Stimulated activated CD8-positive, alpha-beta memory T cell treated with anti-CD3 and anti-CD28 coated beads, Interleukin-7, amount 100 ng/mL, for 4 hours (primary cell): Measurements from ENCODE around the gene OPCML.

Source experiments
- DNase-seq, 2 donors: peaks; one replicate each; pipeline ENCODE4 v3.0.0-alpha.2; 2020; ENCODE audit warnings: low read depth in 2 of 2

OPCML gene

DNA sequence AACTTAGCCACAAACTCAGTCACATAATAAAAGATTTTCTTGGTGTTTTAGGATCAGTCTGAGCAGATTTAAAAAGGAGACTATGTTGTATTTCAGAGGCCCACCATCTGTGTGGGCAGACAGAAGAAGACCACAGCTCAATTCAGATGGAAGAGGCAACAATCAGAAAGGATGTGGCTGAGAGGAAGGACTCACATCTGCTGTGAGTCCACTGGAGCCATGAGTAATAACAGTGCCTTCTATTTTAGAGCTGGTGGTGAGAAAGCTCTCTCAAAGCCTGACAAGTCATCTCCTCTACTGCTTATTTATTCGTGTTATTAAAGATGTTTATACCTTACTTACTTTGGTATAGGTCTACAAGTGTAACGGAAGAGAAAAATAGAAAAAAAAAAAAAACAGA is 357.2 kb downstream of the OPCML start:
- DNase-seq, result no peak

DNA sequence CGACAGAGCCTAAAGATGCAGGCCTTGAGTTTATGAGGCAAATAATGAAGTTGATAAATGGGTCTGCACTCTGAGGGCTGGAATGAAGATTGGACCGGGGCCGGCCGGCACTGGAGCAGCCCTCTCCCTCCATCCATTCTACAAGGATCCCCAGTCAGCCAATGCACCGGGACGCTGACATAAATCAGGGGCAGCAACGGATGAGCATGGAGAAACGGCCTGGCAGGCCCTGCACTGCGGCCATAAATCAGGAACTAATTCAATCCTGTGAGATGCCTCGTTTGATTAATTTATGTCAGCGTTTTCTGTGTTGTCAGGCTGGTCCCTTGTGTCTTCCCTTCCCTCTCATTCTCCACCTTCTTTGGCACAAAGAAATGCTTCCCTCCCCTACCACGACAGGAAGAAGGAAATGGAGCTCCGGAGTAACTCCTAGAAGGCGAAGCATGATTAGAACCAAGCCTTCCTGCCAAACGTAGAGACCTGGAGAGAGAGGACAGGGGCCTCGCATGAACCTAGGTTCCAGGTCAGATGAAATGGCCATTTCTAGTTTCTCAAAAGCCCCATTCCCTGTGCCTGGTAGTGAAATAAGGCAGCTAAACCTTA is 358.4 kb downstream of the OPCML start:
- no peak for DNase-seq

DNA sequence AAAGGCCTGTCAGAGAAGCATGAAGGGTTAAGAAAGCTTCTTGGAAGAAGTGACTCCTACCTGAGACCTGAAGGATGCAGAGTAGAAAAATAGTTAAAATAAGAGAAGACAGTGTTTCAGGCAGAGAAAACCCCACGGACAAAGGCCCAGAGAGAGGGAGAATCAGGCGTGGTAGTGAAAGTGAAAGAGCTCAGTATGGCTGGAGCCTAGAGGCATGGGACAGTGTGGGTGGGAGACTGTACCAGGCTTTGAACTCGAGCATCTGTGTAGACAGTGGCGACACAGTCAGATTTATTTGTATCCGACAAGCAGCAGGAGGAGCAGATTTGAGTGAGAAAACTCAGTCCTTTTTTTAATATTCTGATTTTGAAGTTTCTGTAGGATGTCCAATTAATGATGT is 360.0 kb downstream of the OPCML start:
- no peak for DNase-seq

DNA sequence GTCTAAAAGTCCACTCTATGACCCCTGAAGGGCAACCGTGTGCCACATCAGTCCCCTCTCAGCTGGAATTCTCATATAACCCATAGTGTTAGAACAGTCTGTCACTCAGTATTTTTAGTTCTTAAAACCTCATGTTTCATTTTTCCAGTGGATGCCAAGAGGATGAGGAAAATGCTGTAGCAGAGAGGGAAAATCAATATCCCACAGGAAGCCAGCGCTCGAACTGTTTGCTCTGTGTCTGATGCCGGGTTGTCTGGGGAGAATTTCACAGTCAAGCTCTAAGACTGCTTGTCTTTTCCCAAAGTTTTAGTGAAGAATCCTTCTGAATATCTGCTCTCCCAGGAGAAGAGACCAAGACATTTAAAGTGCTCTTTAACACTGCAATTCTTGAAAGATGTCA is 360.9 kb downstream of the OPCML start:
- DNase-seq, result no peak

DNA sequence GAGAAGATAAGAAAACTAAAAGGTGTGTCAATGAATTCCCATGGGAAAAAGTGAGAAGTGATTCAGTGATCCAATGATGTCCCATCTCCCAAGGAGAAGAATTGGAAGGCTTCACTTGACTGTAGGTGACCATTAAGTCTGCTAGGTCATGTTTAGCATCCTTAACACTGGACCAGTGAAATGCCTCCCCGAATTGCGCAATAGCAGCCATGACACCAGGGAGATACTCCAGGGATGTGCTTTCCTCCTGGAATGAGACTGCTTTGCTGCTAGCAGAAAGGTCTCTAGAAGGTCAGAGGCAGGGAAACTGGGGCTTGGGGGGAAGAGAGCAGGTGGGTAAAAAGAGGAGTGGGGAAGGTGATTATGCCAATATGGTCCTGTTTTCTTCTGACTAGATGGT is 364.3 kb downstream of the OPCML start:
- DNase-seq, result no peak

DNA sequence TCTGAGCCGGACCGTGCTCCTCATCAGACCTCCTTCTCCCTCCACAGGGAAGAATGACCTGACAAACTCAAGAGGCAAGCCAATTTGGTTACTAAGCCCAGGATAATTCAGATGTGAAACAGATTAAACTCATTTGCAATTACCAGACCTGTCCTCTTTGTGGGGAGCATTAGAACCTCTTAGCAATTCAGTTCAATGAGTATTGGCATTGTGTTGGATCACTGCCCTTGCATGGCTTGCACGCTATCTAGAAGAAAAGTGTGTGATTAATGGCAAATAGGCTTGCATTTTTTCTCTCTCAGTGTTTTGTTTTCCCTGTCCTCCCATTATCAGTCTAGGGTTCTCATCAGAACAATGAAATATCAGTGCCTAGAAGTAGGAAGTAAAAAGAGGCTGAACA is 365.6 kb downstream of the OPCML start:
- DNase-seq, result no peak

DNA sequence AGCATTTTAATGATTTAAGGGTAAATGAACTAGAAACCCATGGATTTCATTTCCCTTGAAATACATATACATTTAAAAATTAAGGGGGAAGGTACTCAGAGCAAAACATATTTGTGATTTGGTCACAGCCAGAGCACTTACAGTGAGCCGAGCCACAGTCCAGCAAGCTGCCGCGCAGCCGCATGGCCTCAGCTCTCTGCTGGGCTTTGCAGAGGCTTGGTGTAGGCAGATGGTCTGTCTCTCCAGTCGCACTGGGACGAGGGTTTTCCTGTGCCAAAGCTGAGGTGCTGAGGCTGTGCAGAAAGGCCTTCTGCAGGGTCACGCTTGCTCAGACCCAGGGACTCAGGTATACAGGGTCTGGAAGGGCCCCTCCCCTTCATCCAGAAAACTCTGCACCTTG is 367.3 kb downstream of the OPCML start:
- DNase-seq, result no peak

DNA sequence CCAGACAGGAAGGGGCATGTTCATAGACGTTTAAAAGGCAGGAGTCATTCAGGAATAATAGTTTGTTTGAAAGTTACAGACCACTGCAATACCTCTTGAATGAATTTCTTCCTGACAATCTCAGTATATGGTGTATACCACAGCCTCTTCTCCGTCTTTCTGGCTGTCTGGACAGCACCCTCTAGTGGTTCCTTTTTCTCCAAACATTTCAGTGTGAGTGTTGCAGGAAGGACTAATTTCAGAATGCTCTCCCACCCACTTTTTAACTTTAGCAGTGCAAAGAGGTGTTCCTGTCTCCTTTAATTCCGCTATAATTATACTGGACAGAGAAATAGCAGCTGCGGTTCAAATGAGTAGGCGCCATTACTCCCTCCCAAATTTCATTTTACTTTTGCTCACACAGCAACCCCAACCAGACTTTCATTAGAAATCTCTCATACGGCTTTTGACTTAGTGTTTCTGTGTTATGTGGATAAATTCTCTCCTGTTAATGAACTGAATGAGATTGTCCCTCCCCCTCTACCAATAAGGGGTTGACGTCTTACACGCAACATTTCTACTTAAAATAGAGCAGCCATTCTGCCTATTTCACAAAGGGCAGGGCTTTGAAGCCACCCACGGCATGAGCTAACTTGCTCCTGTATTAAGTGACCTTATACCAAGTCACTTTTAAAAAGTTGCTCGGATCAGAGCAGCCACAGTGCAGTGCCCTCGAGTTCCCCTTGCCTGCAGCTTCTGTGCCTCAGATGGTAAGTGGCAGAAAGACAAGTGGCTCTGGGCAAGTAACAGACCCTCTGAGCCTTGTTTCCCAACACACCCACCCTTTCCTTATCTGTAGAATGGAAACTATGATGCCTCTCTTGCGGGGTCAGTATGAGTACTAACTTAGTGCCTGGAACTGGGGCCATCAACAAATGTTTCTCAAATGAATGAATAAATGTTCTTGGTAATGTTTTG is 368.6 kb downstream of the OPCML start:
- no peak for DNase-seq

DNA sequence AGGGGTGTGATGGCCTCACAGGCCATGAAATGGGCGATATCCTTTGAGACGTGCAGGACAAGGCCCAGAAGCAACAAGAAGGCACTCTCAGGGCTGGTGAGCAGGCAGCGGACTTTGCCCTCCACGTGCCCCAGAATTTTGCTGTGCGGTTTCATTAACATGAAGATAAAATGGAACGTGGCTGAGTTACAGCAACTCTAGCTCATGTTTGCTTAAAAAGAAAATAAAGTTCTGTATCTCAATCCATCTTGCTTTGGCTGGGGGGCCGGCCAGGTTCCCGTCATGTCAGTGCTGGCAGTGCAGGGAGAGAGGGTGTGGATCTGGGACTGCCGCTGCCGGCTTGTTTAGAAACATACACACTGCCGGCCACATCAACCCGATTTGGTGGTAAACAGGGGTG is 370.1 kb downstream of the OPCML start:
- no peak for DNase-seq

DNA sequence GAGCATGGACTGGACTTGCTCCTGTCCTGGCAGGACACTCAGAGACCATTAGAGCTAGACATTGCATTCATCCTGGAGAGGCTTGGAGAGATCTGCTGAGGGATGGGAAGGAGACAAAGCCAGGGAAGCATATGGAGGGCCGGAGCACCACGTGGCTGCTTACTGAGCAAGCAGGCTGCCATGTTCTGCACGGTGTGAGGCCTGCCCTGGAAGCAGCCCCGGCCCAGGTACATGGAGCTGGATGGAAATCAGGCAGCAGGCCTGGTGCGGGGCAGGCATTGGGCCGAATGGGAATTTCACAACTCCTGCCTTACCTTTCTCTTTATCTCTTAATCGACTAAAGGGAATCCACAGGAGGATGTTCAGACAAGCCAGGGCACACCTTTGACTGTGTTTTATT is 371.5 kb downstream of the OPCML start:
- no peak for DNase-seq

DNA sequence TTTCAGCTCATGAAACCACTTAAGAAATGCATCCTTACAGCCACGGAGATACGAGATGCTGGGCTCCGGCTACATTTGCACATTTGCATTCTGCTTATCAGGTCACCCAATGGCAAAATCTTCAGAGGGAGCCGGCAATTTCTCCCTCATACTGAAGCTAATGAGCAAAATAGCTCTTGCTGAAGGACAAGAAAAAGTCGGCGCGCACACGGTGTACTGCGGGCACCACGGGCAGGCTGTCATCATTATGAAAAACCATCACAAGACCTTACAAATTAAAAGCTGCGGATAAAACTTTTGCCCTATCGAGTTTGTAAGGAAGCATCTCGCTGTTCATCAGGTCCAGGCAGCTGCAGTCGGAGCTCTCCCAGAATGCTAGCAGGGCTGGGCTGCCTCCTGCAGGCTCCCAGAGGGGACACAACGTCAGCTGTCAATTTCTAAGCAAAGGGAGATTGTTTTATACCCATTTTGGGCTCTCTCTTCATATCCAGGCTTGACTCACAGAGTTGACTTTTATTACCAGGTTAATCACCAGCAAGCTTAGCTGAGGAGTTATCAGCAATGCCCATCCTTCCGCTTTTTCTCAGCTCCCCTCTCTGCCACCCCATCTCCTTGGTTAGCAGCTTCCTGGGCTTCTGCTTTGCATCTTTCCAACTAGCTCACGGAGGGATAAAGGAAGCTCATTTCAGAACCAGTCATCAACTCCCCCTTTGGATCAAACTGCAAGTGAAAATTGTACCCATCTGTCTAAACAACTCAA is 375.1 kb downstream of the OPCML start:
- DNase-seq, result no peak

DNA sequence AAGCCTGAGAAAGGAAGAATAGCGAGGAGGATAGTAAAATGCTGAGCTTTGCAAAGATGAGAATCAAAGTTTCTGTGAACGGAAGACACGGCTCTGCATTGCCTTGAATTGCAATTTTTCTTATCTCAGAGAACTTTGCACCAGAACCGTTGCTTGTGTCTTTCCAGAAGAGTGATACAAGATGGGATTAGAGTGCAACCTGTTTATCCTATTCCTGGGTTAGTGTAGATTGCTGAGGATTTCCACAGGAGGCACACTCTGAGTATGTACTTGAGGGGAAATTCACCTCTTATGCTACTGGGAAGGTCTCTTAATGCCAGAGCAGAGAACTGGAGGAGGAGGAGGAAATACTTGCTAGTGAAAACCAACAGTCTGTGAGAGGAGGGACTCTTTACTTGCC is 377.5 kb downstream of the OPCML start:
- DNase-seq, result no peak

DNA sequence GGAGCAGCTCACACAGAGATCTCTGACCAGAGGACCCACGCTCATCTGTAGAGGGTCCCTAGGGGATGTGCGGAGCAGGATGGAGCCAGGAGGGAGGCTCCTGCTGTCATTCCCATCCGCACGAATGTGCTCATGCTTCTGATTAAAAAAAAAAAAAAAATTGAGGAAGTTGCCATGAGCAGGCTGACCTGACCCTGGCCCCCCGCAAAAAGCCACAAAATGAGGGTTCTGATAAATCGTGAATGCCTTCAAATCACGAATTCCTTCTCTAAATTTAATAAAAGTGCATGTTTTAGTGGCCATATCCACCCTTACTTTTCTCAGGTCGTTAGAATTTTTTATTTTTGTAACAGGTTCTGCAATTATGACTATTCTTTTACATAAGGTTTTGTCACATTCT is 378.2 kb downstream of the OPCML start:
- no peak for DNase-seq

DNA sequence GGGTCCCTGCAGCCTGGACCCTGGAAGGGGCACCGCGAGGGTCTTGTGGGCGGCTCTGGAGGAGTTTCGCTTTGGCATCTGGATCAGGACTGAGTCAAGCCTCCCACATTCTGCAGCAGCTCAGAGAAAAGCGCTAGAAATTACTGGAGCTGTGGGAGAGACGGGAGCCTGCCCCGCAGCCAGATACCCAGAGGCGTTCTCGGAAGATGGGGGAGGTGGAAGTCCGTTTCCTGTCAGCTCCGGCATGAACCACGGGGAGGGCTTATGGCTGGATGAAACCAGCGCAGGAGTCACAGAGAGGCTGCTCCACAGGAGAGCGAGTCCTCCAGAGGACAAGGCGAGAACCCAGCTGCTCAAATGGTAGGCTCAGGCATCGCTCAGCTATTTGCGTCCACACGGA is 379.3 kb downstream of the OPCML start:
- no peak for DNase-seq

DNA sequence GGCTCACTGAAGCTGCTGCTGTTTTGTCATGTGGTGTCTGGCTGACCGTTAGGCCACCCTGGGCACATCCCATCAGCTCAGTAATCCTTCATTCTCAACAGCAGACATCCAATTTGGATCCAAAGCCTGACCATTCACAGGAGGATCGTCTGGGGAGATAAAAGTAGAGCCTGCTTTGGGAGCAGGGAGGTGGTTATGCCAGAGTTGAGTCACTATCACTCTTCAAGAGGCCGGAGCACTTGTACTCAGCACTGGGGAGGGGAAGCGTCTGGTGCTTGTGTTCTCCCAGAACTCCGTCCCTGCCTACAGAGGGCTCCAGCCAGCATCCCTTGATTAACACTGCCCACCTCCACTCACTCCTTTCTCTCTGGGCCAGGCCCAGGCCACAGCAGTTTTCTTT is 382.6 kb downstream of the OPCML start:
- no peak for DNase-seq

DNA sequence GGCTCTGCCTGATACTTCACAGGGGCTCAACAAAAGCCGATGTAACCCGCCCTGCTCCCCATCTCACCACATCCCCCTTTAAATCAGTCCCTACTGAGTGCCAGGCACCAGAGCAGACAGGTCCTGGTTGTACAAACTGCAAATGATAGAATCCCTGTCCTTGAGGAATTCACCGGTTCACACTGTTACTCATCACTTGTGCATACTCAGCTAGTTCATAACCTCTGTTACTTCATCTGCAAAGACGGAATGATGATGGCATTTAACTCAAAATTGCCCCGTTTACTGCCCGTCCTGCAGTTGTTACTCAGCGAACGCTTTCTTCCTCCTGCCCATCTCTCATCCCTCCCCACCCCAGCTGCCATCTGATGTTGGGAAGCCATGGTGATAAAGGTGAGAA is 384.7 kb downstream of the OPCML start:
- no peak for DNase-seq

DNA sequence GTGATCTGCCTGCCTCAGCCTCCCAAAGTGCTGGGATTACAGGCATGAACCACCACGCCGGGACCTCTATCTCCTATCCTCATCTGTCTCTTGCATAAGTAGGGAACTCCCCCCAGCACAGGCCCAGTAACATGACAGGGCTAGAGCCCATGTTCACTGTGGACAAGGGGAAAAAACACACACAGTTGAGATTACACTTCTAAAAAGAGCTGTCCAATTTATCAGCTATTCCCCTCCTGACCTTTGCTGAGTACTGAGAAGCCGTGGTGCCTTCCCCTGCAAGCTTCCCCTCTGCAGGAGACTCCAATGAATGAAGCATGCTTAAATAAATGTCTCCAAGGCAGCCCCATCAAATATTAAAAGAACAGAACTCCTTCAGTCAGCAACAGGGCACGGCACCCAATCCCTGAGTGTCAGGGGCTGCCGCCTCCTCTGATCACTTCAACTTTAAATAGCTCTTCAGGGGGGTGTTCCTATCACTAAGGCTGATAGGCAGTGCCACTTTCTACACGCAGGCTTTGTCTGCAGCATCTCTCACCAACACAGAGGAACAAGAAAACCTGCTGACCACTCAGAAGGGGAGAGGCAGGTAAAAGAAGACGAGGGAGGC is 385.5 kb downstream of the OPCML start:
- DNase-seq, result no peak

DNA sequence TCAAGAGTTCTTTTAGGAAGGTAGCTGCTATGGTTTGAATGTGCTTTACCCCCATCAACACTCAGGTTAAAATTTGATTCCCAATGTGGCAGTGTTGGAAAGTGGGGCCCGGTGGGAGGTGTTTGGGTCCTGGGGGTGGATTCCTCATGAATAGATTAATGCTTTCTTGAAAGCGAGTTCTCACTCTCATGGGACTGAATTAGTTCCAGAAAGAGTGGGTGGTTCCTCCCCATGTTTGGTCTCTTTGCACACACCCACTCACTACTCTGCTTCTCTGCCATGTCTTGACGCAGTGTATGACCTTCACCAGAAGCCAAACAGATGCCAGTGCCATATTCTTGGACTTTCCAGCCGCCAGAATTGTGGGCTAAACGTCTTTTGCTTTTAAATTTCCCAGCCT is 394.4 kb downstream of the OPCML start:
- no peak for DNase-seq

DNA sequence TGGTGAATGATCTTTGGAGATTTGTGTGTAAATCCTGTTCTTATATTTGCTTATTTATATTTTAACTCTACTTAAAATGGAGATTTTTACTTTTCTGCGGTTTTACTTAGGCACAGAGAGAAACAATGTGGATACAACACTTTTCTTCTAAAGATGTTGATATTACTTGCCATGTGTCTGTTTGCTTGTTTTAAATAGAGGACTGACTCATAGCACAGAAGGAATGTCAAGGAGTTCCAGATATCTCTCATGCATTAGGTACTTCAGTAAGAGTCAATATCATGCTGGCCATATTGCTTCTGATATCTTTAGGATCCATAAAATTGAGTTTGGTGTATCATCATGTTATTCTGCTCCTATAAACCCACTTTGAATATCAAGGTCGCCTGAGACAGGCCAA is 395.0 kb downstream of the OPCML start:
- DNase-seq, result no peak

DNA sequence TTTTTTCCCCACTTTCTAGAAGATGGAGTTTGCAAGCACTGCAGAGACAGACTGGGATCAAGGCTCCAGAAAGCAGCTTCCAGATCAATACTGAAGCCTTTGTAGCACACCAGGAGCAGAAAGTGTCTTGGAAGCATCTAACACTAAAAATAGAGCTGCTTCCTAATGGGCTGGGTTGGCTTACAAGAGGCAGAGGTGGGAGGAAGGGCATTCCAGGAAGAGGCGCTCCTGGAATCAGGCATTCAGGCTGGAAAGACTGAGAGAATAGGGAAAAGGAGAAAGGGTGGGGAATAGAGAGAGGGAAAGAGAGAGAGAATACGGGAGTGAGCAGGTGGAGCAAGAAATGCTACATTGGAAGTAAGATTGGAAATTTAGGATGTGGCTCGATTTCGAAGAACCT is 395.9 kb downstream of the OPCML start:
- no peak for DNase-seq

DNA sequence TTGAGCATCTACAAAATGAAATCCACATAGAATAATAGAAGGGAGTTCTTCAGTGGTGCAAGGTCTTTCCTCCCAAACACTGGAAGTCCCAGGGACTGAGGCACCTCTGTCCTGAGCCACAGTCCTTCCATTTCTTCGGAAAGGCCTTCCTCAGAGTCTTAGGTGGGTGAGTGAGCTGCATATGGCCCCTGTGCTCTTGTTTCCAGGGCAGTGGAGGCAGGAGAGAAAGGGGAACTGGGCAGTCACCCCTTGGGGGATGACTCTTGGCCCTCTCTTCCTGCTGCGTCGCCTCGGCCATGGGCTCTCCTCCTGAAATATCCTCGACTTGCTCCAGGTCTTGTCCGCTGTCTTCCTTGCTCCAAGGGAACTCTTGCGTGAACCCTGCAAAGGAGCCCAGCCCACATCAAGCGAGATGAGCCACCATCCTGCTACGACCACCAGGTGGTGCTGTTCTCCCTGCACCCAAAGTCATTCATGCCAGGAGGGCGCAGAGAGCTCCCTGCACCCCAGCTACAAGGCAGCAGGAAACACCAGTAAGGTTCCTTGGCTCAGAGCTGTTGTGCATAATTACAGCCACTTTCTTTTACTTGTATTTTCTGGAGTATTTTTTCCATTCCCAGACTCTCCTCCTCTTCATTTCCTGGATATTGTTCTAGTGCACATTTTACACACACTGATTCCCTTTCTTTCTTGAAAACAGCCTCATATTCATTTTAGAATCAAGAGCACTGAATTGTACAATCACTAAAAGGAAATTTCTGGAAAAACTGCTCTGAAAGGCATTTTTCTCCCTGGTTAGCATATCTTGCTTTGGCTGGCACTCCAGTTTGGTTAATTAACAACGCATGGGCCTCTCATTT is 397.8 kb downstream of the OPCML start:
- DNase-seq, result no peak
